HUES6 (cell line): ENCODE measurements around the gene XKR8.

ENCODE experiments used
- H3K27ac ChIP-seq: 2 replicates; pipeline ENCODE4 v1.7.0; 2013; ENCODE audit warnings: low read depth, mild to moderate bottlenecking, low read length, inconsistent platforms
- H3K27me3 ChIP-seq: 2 replicates; pipeline ENCODE4 v1.6.1; 2013; ENCODE audit warnings: low read length; ENCODE audit not compliant: control insufficient read depth, insufficient read depth
- H3K36me3 ChIP-seq: 2 replicates; pipeline ENCODE4 v1.6.1; 2013; ENCODE audit warnings: low read length; ENCODE audit not compliant: control insufficient read depth, insufficient read depth
- H3K4me1 ChIP-seq: 2 replicates; pipeline ENCODE4 v1.6.1; 2013; ENCODE audit warnings: low read length; ENCODE audit not compliant: control insufficient read depth, insufficient read depth
- H3K4me3 ChIP-seq: 2 replicates; pipeline ENCODE4 v1.5.1; 2013; ENCODE audit warnings: low read depth, low read length
- H3K9ac ChIP-seq: one replicate; pipeline ENCODE4 v1.6.1; 2013; ENCODE audit warnings: mild to moderate bottlenecking, low read length
- H3K9me3 ChIP-seq: 2 replicates; pipeline ENCODE4 v1.6.1; 2013; ENCODE audit warnings: low read depth, low read length; ENCODE audit not compliant: control insufficient read depth, insufficient read depth

Gene XKR8

GRCh38 chr1:27970401-27970800 lies 10.6 kb downstream of the XKR8 start:
- Histone ChIP-seq H3K27ac (no peak overlapping the region), H3K4me1 (no peaks in the 10 kb centered on the region), H3K9me3 (no peaks in the 10 kb centered on the region), H3K27me3 (no peaks in the 10 kb centered on the region), H3K4me3 (no peak overlapping the region), H3K36me3 (peaks cover 51% of the 10 kb centered on the region), H3K9ac (no peak overlapping the region)

- no peak overlapping the region for H3K9ac ChIP-seq
- H3K36me3 ChIP-seq, result peaks cover 43% of the 10 kb centered on the region
- no peaks in the 10 kb centered on the region for H3K9me3 ChIP-seq
- no peak overlapping the region for H3K27ac ChIP-seq
- no peaks in the 10 kb centered on the region for H3K27me3 ChIP-seq
- H3K4me3 ChIP-seq, result no peak overlapping the region
- H3K4me1 ChIP-seq, result no peaks in the 10 kb centered on the region
These were observed 11.9 kb downstream of the XKR8 start for GRCh38 chr1:27971674-27972073.

GRCh38 chr1:27972141-27972540 lies 12.4 kb downstream of the XKR8 start:
- Histone ChIP-seq H3K4me1 (no peaks in the 10 kb centered on the region), H3K27ac (no peak overlapping the region), H3K36me3 (peaks cover 42% of the 10 kb centered on the region), H3K27me3 (no peaks in the 10 kb centered on the region), H3K9me3 (no peaks in the 10 kb centered on the region), H3K4me3 (no peak overlapping the region), H3K9ac (no peak overlapping the region)

- no peaks in the 10 kb centered on the region for H3K9me3 ChIP-seq
- peaks cover 33% of the 10 kb centered on the region for H3K36me3 ChIP-seq
- H3K27me3 ChIP-seq, result no peaks in the 10 kb centered on the region
- H3K9ac ChIP-seq, result no peak overlapping the region
- H3K4me1 ChIP-seq, result no peaks in the 10 kb centered on the region
- no peak overlapping the region for H3K4me3 ChIP-seq
- H3K27ac ChIP-seq, result no peak overlapping the region
These were observed 14.1 kb downstream of the XKR8 start for GRCh38 chr1:27973771-27974416.

GRCh38 chr1:27974417-27974781 lies 14.6 kb downstream of the XKR8 start:
- no peaks in the 10 kb centered on the region for H3K9me3 ChIP-seq
- H3K27me3 ChIP-seq, result no peaks in the 10 kb centered on the region
- H3K9ac ChIP-seq, result no peak overlapping the region
- H3K36me3 ChIP-seq, result peaks cover 33% of the 10 kb centered on the region
- H3K27ac ChIP-seq, result no peak overlapping the region
- no peaks in the 10 kb centered on the region for H3K4me1 ChIP-seq
- H3K4me3 ChIP-seq, result no peak overlapping the region

- Histone ChIP-seq H3K4me1 (no peaks in the 10 kb centered on the region), H3K4me3 (no peak overlapping the region), H3K9me3 (no peaks in the 10 kb centered on the region), H3K27ac (no peak overlapping the region), H3K36me3 (peaks cover 13% of the 10 kb centered on the region), H3K9ac (no peak overlapping the region), H3K27me3 (no peaks in the 10 kb centered on the region)
These were observed 19.5 kb downstream of the XKR8 start for GRCh38 chr1:27979151-27979858.

- Histone ChIP-seq H3K27ac (no peak overlapping the region), H3K9me3 (no peaks in the 10 kb centered on the region), H3K4me1 (no peaks in the 10 kb centered on the region), H3K27me3 (no peaks in the 10 kb centered on the region), H3K9ac (no peak overlapping the region), H3K36me3 (peaks cover 10% of the 10 kb centered on the region), H3K4me3 (no peak overlapping the region)
These were observed 20.1 kb downstream of the XKR8 start for GRCh38 chr1:27979859-27980201.

GRCh38 chr1:27980216-27980845 lies 20.6 kb downstream of the XKR8 start:
- Histone ChIP-seq H3K9me3 (no peaks in the 10 kb centered on the region), H3K36me3 (peaks cover 10% of the 10 kb centered on the region), H3K27ac (no peak overlapping the region), H3K4me1 (no peaks in the 10 kb centered on the region), H3K9ac (no peak overlapping the region), H3K4me3 (no peak overlapping the region), H3K27me3 (no peaks in the 10 kb centered on the region)

- H3K4me3 ChIP-seq, result no peak overlapping the region
- no peaks in the 10 kb centered on the region for H3K27me3 ChIP-seq
- H3K9ac ChIP-seq, result no peak overlapping the region
- no peaks in the 10 kb centered on the region for H3K4me1 ChIP-seq
- no peak overlapping the region for H3K27ac ChIP-seq
- H3K36me3 ChIP-seq, result peaks cover 10% of the 10 kb centered on the region
- no peaks in the 10 kb centered on the region for H3K9me3 ChIP-seq
These were observed 21.4 kb downstream of the XKR8 start for GRCh38 chr1:27981145-27981544.

- H3K4me1 ChIP-seq, result no peaks in the 10 kb centered on the region
- H3K27ac ChIP-seq, result no peak overlapping the region
- no peak overlapping the region for H3K4me3 ChIP-seq
- H3K36me3 ChIP-seq, result peaks cover 72% of the 10 kb centered on the region
- no peaks in the 10 kb centered on the region for H3K27me3 ChIP-seq
- H3K9ac ChIP-seq, result no peak overlapping the region
- H3K9me3 ChIP-seq, result no peaks in the 10 kb centered on the region
These were observed 31.3 kb downstream of the XKR8 start for GRCh38 chr1:27990920-27991537.

GRCh38 chr1:27992276-27992675 lies 32.5 kb downstream of the XKR8 start:
- Histone ChIP-seq H3K27ac (no peak overlapping the region), H3K4me1 (no peaks in the 10 kb centered on the region), H3K27me3 (no peaks in the 10 kb centered on the region), H3K9ac (no peak overlapping the region), H3K9me3 (no peaks in the 10 kb centered on the region), H3K36me3 (peaks cover 83% of the 10 kb centered on the region), H3K4me3 (no peak overlapping the region)
